ENCODE data around the gene OR5K2. TPM values are rescaled to one million over a fixed set of nuclear protein-coding genes. Genes with fewer than 3 reads are reported as not detected.

The OR5K2 gene
- total RNA-seq, 2 experiments from 2014 or later, result not detected

GRCh38 chr3:98453827-98454226 lies 43.7 kb upstream of the OR5K2 start:
- POLR2A ChIA-PET, result interaction anchor here (0.7 kb wide), 1 partner anchor 52 kb away, joined by 3 read pairs; no protein-coding TSS in a partner anchor
- Histone ChIP-seq H3K4me1 (ENCODE audit: insufficient read depth, low read length, poor library complexity, severe bottlenecking) (no peaks in the 10 kb centered on the region), H3K36me3 (ENCODE audit: insufficient read depth, low read length) (no peaks in the 10 kb centered on the region), H3K79me2 (ENCODE audit: insufficient read depth, low read depth, low read length) (no peaks in the 10 kb centered on the region), H3K27ac (ENCODE audit: low read depth, low read length, poor library complexity, severe bottlenecking) (no peak overlapping the region), H3K9me3 (ENCODE audit: low read length) (no peaks in the 10 kb centered on the region), H4K20me1 (ENCODE audit: insufficient read depth, low read length) (no peaks in the 10 kb centered on the region), H3K4me2 (ENCODE audit: low read length) (no peak overlapping the region), H3K9me2 (ENCODE audit: insufficient read depth, low read length) (no peaks in the 10 kb centered on the region), H2AFZ (ENCODE audit: low read length) (no peak overlapping the region), H3K4me3 (ENCODE audit: low read depth, low read length, poor library complexity, severe bottlenecking) (no peak overlapping the region)
- TF ChIP-seq EZH2phosphoT487 (IDR thresholded peaks at IDR 0.05; ENCODE audit: borderline replicate concordance, low read depth, low read length) (no peak), CTCF (conservative IDR thresholded peaks at IDR 0.05; ENCODE audit: low read length) (no peak)
- no TSS peak for BruUV-seq (replicated peaks)
- CTCF ChIA-PET (ENCODE audit: unreplicated experiment), result no interaction called here
- intact Hi-C loops (cut with micrococcal nuclease; ENCODE audit: unreplicated experiment), result no loop called here
- no peak for DNase-seq (ENCODE audit: low spot score)

GRCh38 chr3:98454929-98455328 lies 42.6 kb upstream of the OR5K2 start:
- no peak for DNase-seq (ENCODE audit: low spot score)
- Histone ChIP-seq H3K9me3 (ENCODE audit: low read length) (no peaks in the 10 kb centered on the region), H3K9me2 (ENCODE audit: insufficient read depth, low read length) (no peaks in the 10 kb centered on the region; the same call in 1 of the 2 replicates), H2AFZ (ENCODE audit: low read length) (no peak overlapping the region), H4K20me1 (ENCODE audit: insufficient read depth, low read length) (no peaks in the 10 kb centered on the region), H3K79me2 (ENCODE audit: insufficient read depth, low read depth, low read length) (no peaks in the 10 kb centered on the region), H3K4me2 (ENCODE audit: low read length) (no peak overlapping the region), H3K4me1 (ENCODE audit: insufficient read depth, low read length, poor library complexity, severe bottlenecking) (no peaks in the 10 kb centered on the region), H3K27ac (ENCODE audit: low read depth, low read length, poor library complexity, severe bottlenecking) (no peak overlapping the region), H3K4me3 (ENCODE audit: low read depth, low read length, poor library complexity, severe bottlenecking) (no peak overlapping the region), H3K36me3 (ENCODE audit: insufficient read depth, low read length) (no peaks in the 10 kb centered on the region)
- intact Hi-C loops (cut with micrococcal nuclease; ENCODE audit: unreplicated experiment), result no loop called here
- ChIA-PET POLR2A (interaction anchor here (0.6 kb wide), 1 partner anchor 65 kb away, joined by 5 read pairs; no protein-coding TSS in a partner anchor), CTCF (ENCODE audit: unreplicated experiment) (no interaction called here)
- no TSS peak for BruUV-seq (replicated peaks)
- no peak for TF ChIP-seq CTCF (conservative IDR thresholded peaks at IDR 0.05; ENCODE audit: low read length)
- TF ChIP-seq EZH2phosphoT487 (IDR thresholded peaks at IDR 0.05; ENCODE audit: borderline replicate concordance, low read depth, low read length), result no peak

GRCh38 chr3:98457543-98457942 lies 39.9 kb upstream of the OR5K2 start:
- DNase-seq (ENCODE audit: low spot score), result no peak
- Histone ChIP-seq H3K79me2 (ENCODE audit: insufficient read depth, low read depth, low read length) (no peaks in the 10 kb centered on the region), H3K9me3 (ENCODE audit: low read length) (no peaks in the 10 kb centered on the region), H3K4me3 (ENCODE audit: low read depth, low read length, poor library complexity, severe bottlenecking) (no peak overlapping the region), H3K27ac (ENCODE audit: low read depth, low read length, poor library complexity, severe bottlenecking) (no peak overlapping the region), H4K20me1 (ENCODE audit: insufficient read depth, low read length) (no peaks in the 10 kb centered on the region), H3K36me3 (ENCODE audit: insufficient read depth, low read length) (no peaks in the 10 kb centered on the region), H3K4me1 (ENCODE audit: insufficient read depth, low read length, poor library complexity, severe bottlenecking) (no peaks in the 10 kb centered on the region), H3K4me2 (ENCODE audit: low read length) (no peak overlapping the region), H2AFZ (ENCODE audit: low read length) (no peak overlapping the region), H3K9me2 (ENCODE audit: insufficient read depth, low read length) (no peaks in the 10 kb centered on the region; the same call in 1 of the 2 replicates)
- ChIA-PET POLR2A (no interaction called here), CTCF (ENCODE audit: unreplicated experiment) (no interaction called here)
- BruUV-seq (replicated peaks), result no TSS peak
- intact Hi-C loops (cut with micrococcal nuclease; ENCODE audit: unreplicated experiment), result no loop called here
- no peak for TF ChIP-seq EZH2phosphoT487 (IDR thresholded peaks at IDR 0.05; ENCODE audit: borderline replicate concordance, low read depth, low read length)
- TF ChIP-seq CTCF (conservative IDR thresholded peaks at IDR 0.05; ENCODE audit: low read length), result 0 out of 2 replicates have a peak, but pooled peaks have one; percentile 24

Measured in OCI-LY7 (cell line).